Cardiac muscle cell (in vitro differentiated cells and primary cell): ENCODE results near the gene MINDY4B. TPM values are rescaled to one million over a fixed set of nuclear protein-coding genes. Genes with fewer than 3 reads are reported as not detected.
A peak's percentile ranks its signal among the peaks of the same experiment; 100 is the strongest.
"Not testable (repeated sequence)": the region's sequence is repeated elsewhere in the genome, so short reads cannot be mapped to it uniquely, and the experiment has no call there.

Experiments used
- DNase-seq, 2 donors: peaks; one replicate each; pipeline versions ENCODE4 v3.0.0 to v3.0.0-alpha.2; 2010 to 2017; ENCODE audit warnings: low read depth in 1 of 2, low spot score in 1 of 2
- H3K27ac ChIP-seq: fragments of 200-600 bp; sonication (generic); 2 replicates; pipeline ENCODE4 v1.5.1; 2016
- H3K27me3 ChIP-seq: fragments of 200-600 bp; sonication (generic); 2 replicates; pipeline ENCODE4 v1.6.0; 2016; ENCODE audit warnings: control low read depth
- H3K36me3 ChIP-seq: fragments of 200-600 bp; sonication (generic); 2 replicates; pipeline ENCODE4 v1.5.1; 2016; ENCODE audit warnings: control low read depth
- H3K4me1 ChIP-seq: fragments of 200-600 bp; sonication (generic); 2 replicates; pipeline ENCODE4 v1.8.1; 2017; ENCODE audit warnings: low read depth, mild to moderate bottlenecking, mixed run types
- H3K4me3 ChIP-seq: fragments of 200-600 bp; sonication (generic); 2 replicates; pipeline ENCODE4 v1.5.1; 2016; ENCODE audit warnings: mild to moderate bottlenecking
- H3K9me3 ChIP-seq: fragments of 200-600 bp; sonication (generic); 2 replicates; pipeline ENCODE4 v1.5.1; 2017; ENCODE audit warnings: low read depth, mild to moderate bottlenecking, control low read depth
- CTCF ChIP-seq: IDR thresholded peaks from 2 replicates; pipeline ENCODE4 v1.5.1; 2012; ENCODE audit warnings: low read depth, mild to moderate bottlenecking, low read length
- polyA plus RNA-seq: library from polyadenylated mRNA; unstranded; fragments of >200 nt; fragmentation: Nextera tagmentation; extraction: Ambion mirVana; gene quantifications from 2 replicates; pipeline ENCODE4 v1.2.1, GENCODE V29; 2016
- total RNA-seq: library from RNA; depleted of rRNA; stranded (reverse); fragments of >200 nt; gene quantifications from 2 replicates; pipeline ENCODE4 v1.2.3, GENCODE V29; 2016

MINDY4B gene
- total and polyA plus RNA-seq, 2 experiments from 2014 or later: not detected

DNA sequence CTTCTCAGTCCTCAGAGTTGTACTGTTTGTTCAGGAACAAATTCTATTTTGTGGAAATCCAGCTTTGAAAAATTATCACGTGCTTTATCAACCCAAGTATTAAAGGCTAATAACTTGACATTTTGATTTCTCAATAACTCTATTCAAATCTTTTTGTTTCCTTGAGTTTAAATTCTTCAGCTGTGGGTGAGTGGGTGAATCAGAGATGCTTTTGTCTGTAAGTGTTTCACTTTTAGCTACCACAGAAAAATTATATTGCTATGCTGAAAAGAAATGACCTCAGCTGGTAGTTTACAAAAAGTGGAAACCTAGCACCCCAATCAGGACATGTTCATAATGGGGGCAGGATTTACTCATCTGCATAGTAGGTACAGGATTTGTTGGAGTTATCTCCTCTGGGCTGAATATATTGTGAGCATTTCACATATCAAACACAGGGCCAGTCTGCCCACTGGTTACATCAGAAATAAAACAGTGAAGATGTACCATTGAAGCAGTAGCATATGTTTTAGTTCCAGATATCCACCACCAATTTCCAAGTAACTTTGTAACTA is 30.5 kb downstream of the MINDY4B start:
- no peak overlapping the region for H3K4me3 ChIP-seq
- peak in 1 of 2 donors; percentile 21 for DNase-seq
- no peak overlapping the region for H3K27ac ChIP-seq
- H3K27me3 ChIP-seq: no peaks in the 10 kb centered on the region
- H3K36me3 ChIP-seq: no peaks in the 10 kb centered on the region
- no peaks in the 10 kb centered on the region for H3K9me3 ChIP-seq
- peaks cover 11% of the 10 kb centered on the region for H3K4me1 ChIP-seq
- TF ChIP-seq CTCF: no peak

- H3K27me3 ChIP-seq: no peaks in the 10 kb centered on the region
- H3K27ac ChIP-seq: no peak overlapping the region
- H3K9me3 ChIP-seq: no peaks in the 10 kb centered on the region
- TF ChIP-seq CTCF: no peak
- no peaks in the 10 kb centered on the region for H3K36me3 ChIP-seq
- H3K4me1 ChIP-seq: no peaks in the 10 kb centered on the region
- H3K4me3 ChIP-seq: no peak overlapping the region
- peak in 1 of 2 donors; percentile 33 for DNase-seq
Observed at GRCh38 chr3:150871192-150871591, 34.0 kb downstream of the MINDY4B start.

GRCh38 chr3:150870406-150870805 is 34.8 kb downstream of the MINDY4B start:
- Histone ChIP-seq H3K4me3 (no peak overlapping the region), H3K36me3 (no peaks in the 10 kb centered on the region), H3K4me1 (no peaks in the 10 kb centered on the region), H3K27me3 (no peaks in the 10 kb centered on the region), H3K27ac (no peak overlapping the region), H3K9me3 (no peaks in the 10 kb centered on the region)
- no peak for TF ChIP-seq CTCF
- peak in 1 of 2 donors; percentile 56 for DNase-seq

GRCh38 chr3:150868282-150868681 is 37.0 kb downstream of the MINDY4B start:
- TF ChIP-seq CTCF: no peak
- H3K9me3 ChIP-seq: no peaks in the 10 kb centered on the region
- H3K4me1 ChIP-seq: no peaks in the 10 kb centered on the region
- peak in 1 of 2 donors; percentile 47 for DNase-seq
- no peak overlapping the region for H3K27ac ChIP-seq
- H3K36me3 ChIP-seq: no peaks in the 10 kb centered on the region
- H3K4me3 ChIP-seq: no peak overlapping the region
- no peaks in the 10 kb centered on the region for H3K27me3 ChIP-seq

DNA sequence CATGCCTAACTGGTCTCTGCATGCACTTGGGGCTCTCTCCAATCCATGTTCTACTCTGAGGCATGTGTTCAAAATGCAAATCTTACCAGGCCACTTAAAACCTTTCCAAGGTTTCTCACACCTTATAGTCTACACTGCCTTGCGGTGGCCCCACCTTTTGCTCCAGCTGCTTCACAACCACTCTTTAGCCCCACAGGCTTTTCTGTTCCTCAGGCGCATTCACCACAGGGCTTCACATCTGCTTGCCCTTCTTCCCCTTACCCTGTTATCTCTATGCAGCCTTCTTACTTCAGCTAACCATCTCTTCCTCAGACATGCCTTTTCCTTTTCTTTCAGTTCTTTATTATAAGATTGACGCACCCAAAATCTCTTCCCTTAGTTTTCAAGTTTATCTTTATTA is 37.8 kb downstream of the MINDY4B start:
- Histone ChIP-seq H3K27ac (no peak overlapping the region), H3K27me3 (no peaks in the 10 kb centered on the region), H3K4me1 (no peaks in the 10 kb centered on the region), H3K4me3 (no peak overlapping the region), H3K36me3 (no peaks in the 10 kb centered on the region), H3K9me3 (no peaks in the 10 kb centered on the region)
- no peak for DNase-seq
- no peak for TF ChIP-seq CTCF

GRCh38 chr3:150863921-150864320 is 41.3 kb downstream of the MINDY4B start:
- H3K27ac ChIP-seq, H3K9me3 ChIP-seq, H3K4me1 ChIP-seq, H3K27me3 ChIP-seq, H3K36me3 ChIP-seq, H3K4me3 ChIP-seq, DNase-seq: not testable (repeated sequence)
